A549 (cell line): ENCODE data around the gene C1QTNF9.

ENCODE experiments used
- CTCF ChIP-seq: fragments of >200 bp; sonication (Bioruptor Twin); formaldehyde crosslinking; IDR thresholded peaks from 3 replicates; pipeline ENCODE4 v1.5.1; 2016
- EP300 ChIP-seq, 2 experiments: fragments of >200 bp; sonication (Bioruptor Twin); formaldehyde crosslinking; IDR thresholded peaks; 2 replicates in 1 of 2; 3 replicates in 1 of 2; pipeline ENCODE4 v1.6.1; 2016 to 2017
- JUN ChIP-seq, 2 experiments: fragments of >200 bp; sonication (Bioruptor Twin); formaldehyde crosslinking; IDR thresholded peaks; 2 replicates in 1 of 2; 3 replicates in 1 of 2; pipeline ENCODE4 v1.6.1; 2016 to 2017
- POLR2A ChIP-seq: IDR thresholded peaks from 2 replicates; pipeline ENCODE4 v1.6.1; 2012; ENCODE audit warnings: mild to moderate bottlenecking, low read length
- TF ChIP-seq, protein P1 (sequence below): IDR thresholded peaks from 2 replicates; pipeline ENCODE4 v1.6.1; 2012
- TF ChIP-seq, protein P2 (sequence below): fragments of 200-600 bp; sonication (generic); IDR thresholded peaks from 2 replicates; pipeline ENCODE4 v1.6.1; 2016; ENCODE audit warnings: antibody characterized with exemption, mild to moderate bottlenecking, moderate library complexity

GRCh38 chr13:24287748-24288287 is 21.6 kb upstream of the C1QTNF9 start:
- TF ChIP-seq, protein P1, sequence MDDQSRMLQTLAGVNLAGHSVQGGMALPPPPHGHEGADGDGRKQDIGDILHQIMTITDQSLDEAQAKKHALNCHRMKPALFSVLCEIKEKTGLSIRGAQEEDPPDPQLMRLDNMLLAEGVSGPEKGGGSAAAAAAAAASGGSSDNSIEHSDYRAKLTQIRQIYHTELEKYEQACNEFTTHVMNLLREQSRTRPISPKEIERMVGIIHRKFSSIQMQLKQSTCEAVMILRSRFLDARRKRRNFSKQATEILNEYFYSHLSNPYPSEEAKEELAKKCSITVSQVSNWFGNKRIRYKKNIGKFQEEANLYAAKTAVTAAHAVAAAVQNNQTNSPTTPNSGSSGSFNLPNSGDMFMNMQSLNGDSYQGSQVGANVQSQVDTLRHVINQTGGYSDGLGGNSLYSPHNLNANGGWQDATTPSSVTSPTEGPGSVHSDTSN = no peak
- no peak for TF ChIP-seq JUN (IDR thresholded peaks at IDR 0.05)
- TF ChIP-seq, protein P2, sequence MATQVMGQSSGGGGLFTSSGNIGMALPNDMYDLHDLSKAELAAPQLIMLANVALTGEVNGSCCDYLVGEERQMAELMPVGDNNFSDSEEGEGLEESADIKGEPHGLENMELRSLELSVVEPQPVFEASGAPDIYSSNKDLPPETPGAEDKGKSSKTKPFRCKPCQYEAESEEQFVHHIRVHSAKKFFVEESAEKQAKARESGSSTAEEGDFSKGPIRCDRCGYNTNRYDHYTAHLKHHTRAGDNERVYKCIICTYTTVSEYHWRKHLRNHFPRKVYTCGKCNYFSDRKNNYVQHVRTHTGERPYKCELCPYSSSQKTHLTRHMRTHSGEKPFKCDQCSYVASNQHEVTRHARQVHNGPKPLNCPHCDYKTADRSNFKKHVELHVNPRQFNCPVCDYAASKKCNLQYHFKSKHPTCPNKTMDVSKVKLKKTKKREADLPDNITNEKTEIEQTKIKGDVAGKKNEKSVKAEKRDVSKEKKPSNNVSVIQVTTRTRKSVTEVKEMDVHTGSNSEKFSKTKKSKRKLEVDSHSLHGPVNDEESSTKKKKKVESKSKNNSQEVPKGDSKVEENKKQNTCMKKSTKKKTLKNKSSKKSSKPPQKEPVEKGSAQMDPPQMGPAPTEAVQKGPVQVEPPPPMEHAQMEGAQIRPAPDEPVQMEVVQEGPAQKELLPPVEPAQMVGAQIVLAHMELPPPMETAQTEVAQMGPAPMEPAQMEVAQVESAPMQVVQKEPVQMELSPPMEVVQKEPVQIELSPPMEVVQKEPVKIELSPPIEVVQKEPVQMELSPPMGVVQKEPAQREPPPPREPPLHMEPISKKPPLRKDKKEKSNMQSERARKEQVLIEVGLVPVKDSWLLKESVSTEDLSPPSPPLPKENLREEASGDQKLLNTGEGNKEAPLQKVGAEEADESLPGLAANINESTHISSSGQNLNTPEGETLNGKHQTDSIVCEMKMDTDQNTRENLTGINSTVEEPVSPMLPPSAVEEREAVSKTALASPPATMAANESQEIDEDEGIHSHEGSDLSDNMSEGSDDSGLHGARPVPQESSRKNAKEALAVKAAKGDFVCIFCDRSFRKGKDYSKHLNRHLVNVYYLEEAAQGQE = no peak
- no peak for TF ChIP-seq POLR2A
- TF ChIP-seq EP300 (IDR thresholded peaks at IDR 0.05) = no peak
- no peak for TF ChIP-seq CTCF
